WTC11 (cell line): ENCODE measurements around the gene WNT9B. TPM values are rescaled to one million over a fixed set of nuclear protein-coding genes. Genes with fewer than 3 reads are reported as not detected.

Experiments used
- ATAC-seq: fragments of 200-7000 bp; cut with Tn5 transposase; 2 replicates; pipeline ENCODE4 v1.10.0; 2021; ENCODE audit warnings: mild to moderate bottlenecking, moderate library complexity
- CTCF ChIA-PET: fragments of 300-600 bp; sonication (Branson Sonifier 250); formaldehyde crosslinking; loops from one replicate; lab custom pipeline; 2021; ENCODE audit warnings: antibody characterized with exemption; lab: Charles Lee
- POLR2A ChIA-PET: fragments of 350-600 bp; sonication (Branson Sonifier 250); formaldehyde crosslinking; loops from one replicate; lab custom pipeline; 2021; ENCODE audit warnings: antibody characterized with exemption; lab: Charles Lee
- DNase-seq: peaks from one replicate; pipeline ENCODE4 v3.0.0; 2021; ENCODE audit warnings: low spot score
- H3K27ac Mint-ChIP-seq: 2 replicates; pipeline ENCODE4 v1.8.0; 2021; ENCODE audit warnings: mixed read lengths
- H3K27me3 Mint-ChIP-seq: 2 replicates; pipeline ENCODE4 v1.8.0; 2021; ENCODE audit warnings: low read depth, mild to moderate bottlenecking, moderate library complexity, mixed read lengths
- H3K36me3 Mint-ChIP-seq: 2 replicates; pipeline ENCODE4 v1.8.0; 2021; ENCODE audit warnings: mixed read lengths
- H3K4me1 Mint-ChIP-seq: 2 replicates; pipeline ENCODE4 v1.8.0; 2022; ENCODE audit warnings: mixed read lengths
- H3K4me3 Mint-ChIP-seq: 2 replicates; pipeline ENCODE4 v1.8.0; 2021; ENCODE audit warnings: mild to moderate bottlenecking, moderate library complexity, mixed read lengths
- H3K9me3 Mint-ChIP-seq: 2 replicates; pipeline ENCODE4 v1.8.0; 2021; ENCODE audit warnings: mixed read lengths
- CREB1 ChIP-seq: sonication (generic); formaldehyde crosslinking; IDR thresholded peaks from 2 replicates; pipeline ENCODE4 v1.8.0; 2023; ENCODE audit warnings: mild to moderate bottlenecking, missing genetic modification reagents
- CREM ChIP-seq: sonication (generic); formaldehyde crosslinking; IDR thresholded peaks from 2 replicates; pipeline ENCODE4 v1.8.1; 2022; ENCODE audit warnings: mild to moderate bottlenecking, missing genetic modification reagents, moderate library complexity
- FOXK1 ChIP-seq: sonication (generic); formaldehyde crosslinking; IDR thresholded peaks from 2 replicates; pipeline ENCODE4 v1.8.0; 2022; ENCODE audit warnings: mild to moderate bottlenecking, moderate library complexity, missing genetic modification reagents
- HMGA2 ChIP-seq: fragments of 250-450 bp; sonication (Bioruptor Pico); IDR thresholded peaks from 2 replicates; pipeline ENCODE4 v1.4.0; 2021; ENCODE audit warnings: mild to moderate bottlenecking, moderate library complexity
- IRF2 ChIP-seq: sonication (generic); formaldehyde crosslinking; IDR thresholded peaks from 2 replicates; pipeline ENCODE4 v1.8.0; 2022; ENCODE audit warnings: low read depth, missing genetic modification reagents, borderline replicate concordance
- JUN ChIP-seq: sonication (generic); formaldehyde crosslinking; IDR thresholded peaks from 2 replicates; pipeline ENCODE4 v1.8.0; 2023; ENCODE audit warnings: mild to moderate bottlenecking, missing genetic modification reagents
- KAT7 ChIP-seq: sonication (generic); formaldehyde crosslinking; IDR thresholded peaks from 2 replicates; pipeline ENCODE4 v1.8.1; 2023; ENCODE audit warnings: missing genetic modification reagents, mild to moderate bottlenecking, borderline replicate concordance
- MXD4 ChIP-seq: fragments of 250-450 bp; sonication (Bioruptor Pico); IDR thresholded peaks from 2 replicates; pipeline ENCODE4 v1.8.0; 2021; ENCODE audit warnings: mild to moderate bottlenecking, moderate library complexity, borderline replicate concordance
- NR2C2 ChIP-seq: sonication (generic); formaldehyde crosslinking; IDR thresholded peaks from 2 replicates; pipeline ENCODE4 v1.8.0; 2022; ENCODE audit warnings: mild to moderate bottlenecking, missing genetic modification reagents
- PRRX2 ChIP-seq: fragments of 250-450 bp; sonication (Bioruptor Pico); IDR thresholded peaks from 2 replicates; pipeline ENCODE4 v1.8.0; 2021; ENCODE audit warnings: mild to moderate bottlenecking
- RORB ChIP-seq: fragments of 250-450 bp; sonication (Bioruptor Pico); IDR thresholded peaks from 2 replicates; pipeline ENCODE4 v1.9.0; 2021; ENCODE audit warnings: mild to moderate bottlenecking
- TEAD1 ChIP-seq: sonication (generic); formaldehyde crosslinking; IDR thresholded peaks from 2 replicates; pipeline ENCODE4 v1.8.0; 2022; ENCODE audit warnings: mild to moderate bottlenecking, missing genetic modification reagents
- ZNF671 ChIP-seq: fragments of 250-450 bp; sonication (Bioruptor Pico); IDR thresholded peaks from 2 replicates; pipeline ENCODE4 v1.8.0; 2021; ENCODE audit warnings: mild to moderate bottlenecking
- total RNA-seq: library from RNA; stranded (reverse); gene quantifications from 3 replicates; pipeline ENCODE4 v1.2.3, GENCODE V29; 2021
- TF ChIP-seq, protein P1 (sequence below): sonication (generic); formaldehyde crosslinking; IDR thresholded peaks from 2 replicates; pipeline ENCODE4 v1.8.1; 2023; ENCODE audit warnings: mild to moderate bottlenecking, missing genetic modification reagents
- TF ChIP-seq, protein P2 (sequence below): sonication (generic); formaldehyde crosslinking; IDR thresholded peaks from 2 replicates; pipeline ENCODE4 v1.8.1; 2023; ENCODE audit warnings: mild to moderate bottlenecking, missing genetic modification reagents, moderate library complexity
- TF ChIP-seq, protein P3 (sequence below): fragments of 250-450 bp; sonication (Bioruptor Pico); IDR thresholded peaks from 2 replicates; pipeline ENCODE4 v1.9.0; 2021; ENCODE audit warnings: mild to moderate bottlenecking, borderline replicate concordance
- TF ChIP-seq, protein P4 (sequence below): sonication (generic); formaldehyde crosslinking; IDR thresholded peaks from 2 replicates; pipeline ENCODE4 v1.8.1; 2022; ENCODE audit warnings: mild to moderate bottlenecking, missing genetic modification reagents, moderate library complexity, borderline replicate concordance
- TF ChIP-seq, protein P5 (sequence below): fragments of 250-450 bp; sonication (Bioruptor Pico); IDR thresholded peaks from 2 replicates; pipeline ENCODE4 v1.9.0; 2021; ENCODE audit warnings: mild to moderate bottlenecking
- TF ChIP-seq, protein P6 (sequence below): sonication (generic); formaldehyde crosslinking; IDR thresholded peaks from 2 replicates; pipeline ENCODE4 v1.8.0; 2022; ENCODE audit warnings: mild to moderate bottlenecking, missing genetic modification reagents

The WNT9B gene
- total RNA-seq, 1 experiment from 2014 or later = 0.87 TPM

DNA sequence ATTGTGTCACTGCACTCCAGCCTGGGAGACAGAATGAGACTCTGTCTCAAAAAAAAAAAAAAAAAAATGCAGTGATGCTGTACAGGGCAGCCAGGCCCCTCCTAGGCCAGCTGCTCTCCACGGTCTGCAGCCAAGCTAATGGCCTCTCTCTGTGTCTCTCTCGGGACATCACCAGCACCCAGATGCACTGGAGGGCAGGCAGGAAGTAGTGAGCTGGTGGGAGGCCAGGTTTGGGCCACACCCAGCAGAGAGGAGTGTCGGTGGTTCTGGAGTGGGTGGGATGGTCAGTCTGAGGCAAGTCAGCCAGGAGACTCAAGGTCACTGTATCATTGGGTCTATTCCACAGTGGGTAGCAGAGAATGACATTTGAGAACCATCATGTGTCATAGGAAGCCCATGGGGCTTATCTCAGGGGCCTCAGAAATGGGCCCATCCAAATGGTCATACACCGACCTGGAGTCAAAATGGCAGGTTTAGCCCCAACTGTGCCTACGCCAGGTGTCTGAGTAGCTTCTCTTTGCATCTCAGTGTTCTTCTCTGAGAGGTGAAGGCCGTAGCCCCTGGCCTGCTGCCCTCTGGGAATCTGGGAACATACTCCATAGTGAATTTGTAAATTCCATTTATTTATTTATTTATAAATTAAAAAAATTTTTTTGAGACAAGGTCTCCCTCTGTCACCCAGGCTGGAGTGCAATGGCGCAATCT lies 22.7 kb downstream of the WNT9B start:
- Mint-ChIP-seq H3K4me3 (no peak overlapping the region), H3K27me3 (no peaks in the 10 kb centered on the region; the same call in 1 of the 2 replicates), H3K4me1 (no peaks in the 10 kb centered on the region), H3K27ac (no peak overlapping the region), H3K36me3 (no peaks in the 10 kb centered on the region), H3K9me3 (no peaks in the 10 kb centered on the region)
- POLR2A ChIA-PET = no interaction called here
- CTCF ChIA-PET = interaction anchor here (0.7 to 2.7 kb wide), 8 partner anchors 9 to 68 kb away, joined by 3 to 13 read pairs (median 4); partner anchors contain the start of gene WNT9B
- ATAC-seq (no peak), DNase-seq (no peak)
- TF ChIP-seq HMGA2 (no peak), ZNF671 (no peak), RORB (CRISPR knock-in tag) (no peak)
- TF ChIP-seq, protein P1, sequence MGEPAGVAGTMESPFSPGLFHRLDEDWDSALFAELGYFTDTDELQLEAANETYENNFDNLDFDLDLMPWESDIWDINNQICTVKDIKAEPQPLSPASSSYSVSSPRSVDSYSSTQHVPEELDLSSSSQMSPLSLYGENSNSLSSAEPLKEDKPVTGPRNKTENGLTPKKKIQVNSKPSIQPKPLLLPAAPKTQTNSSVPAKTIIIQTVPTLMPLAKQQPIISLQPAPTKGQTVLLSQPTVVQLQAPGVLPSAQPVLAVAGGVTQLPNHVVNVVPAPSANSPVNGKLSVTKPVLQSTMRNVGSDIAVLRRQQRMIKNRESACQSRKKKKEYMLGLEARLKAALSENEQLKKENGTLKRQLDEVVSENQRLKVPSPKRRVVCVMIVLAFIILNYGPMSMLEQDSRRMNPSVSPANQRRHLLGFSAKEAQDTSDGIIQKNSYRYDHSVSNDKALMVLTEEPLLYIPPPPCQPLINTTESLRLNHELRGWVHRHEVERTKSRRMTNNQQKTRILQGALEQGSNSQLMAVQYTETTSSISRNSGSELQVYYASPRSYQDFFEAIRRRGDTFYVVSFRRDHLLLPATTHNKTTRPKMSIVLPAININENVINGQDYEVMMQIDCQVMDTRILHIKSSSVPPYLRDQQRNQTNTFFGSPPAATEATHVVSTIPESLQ (CRISPR knock-in tag) = no peak
- TF ChIP-seq, protein P2, sequence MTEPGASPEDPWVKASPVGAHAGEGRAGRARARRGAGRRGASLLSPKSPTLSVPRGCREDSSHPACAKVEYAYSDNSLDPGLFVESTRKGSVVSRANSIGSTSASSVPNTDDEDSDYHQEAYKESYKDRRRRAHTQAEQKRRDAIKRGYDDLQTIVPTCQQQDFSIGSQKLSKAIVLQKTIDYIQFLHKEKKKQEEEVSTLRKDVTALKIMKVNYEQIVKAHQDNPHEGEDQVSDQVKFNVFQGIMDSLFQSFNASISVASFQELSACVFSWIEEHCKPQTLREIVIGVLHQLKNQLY (CRISPR knock-in tag) = no peak

DNA sequence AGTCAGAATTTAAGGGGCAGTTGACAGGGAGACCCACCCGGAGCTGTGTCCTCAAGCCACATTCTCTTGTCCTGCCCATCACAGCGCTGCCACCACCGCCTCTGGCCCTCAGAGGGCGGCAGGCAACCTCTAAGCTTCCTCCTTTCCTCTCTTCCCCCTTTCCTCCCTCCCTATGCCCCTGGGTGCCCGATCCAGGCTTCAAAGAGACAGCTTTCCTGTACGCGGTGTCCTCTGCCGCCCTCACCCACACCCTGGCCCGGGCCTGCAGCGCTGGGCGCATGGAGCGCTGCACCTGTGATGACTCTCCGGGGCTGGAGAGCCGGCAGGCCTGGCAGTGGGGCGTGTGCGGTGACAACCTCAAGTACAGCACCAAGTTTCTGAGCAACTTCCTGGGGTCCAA lies 23.5 kb downstream of the WNT9B start:
- POLR2A ChIA-PET = no interaction called here
- Mint-ChIP-seq H3K4me1 (no peaks in the 10 kb centered on the region), H3K36me3 (no peaks in the 10 kb centered on the region), H3K27ac (no peak overlapping the region), H3K9me3 (no peaks in the 10 kb centered on the region), H3K27me3 (no peaks in the 10 kb centered on the region), H3K4me3 (no peak overlapping the region)
- CTCF ChIA-PET = interaction anchor here (1.0 to 2.7 kb wide), 6 partner anchors 9 to 66 kb away, joined by 3 to 13 read pairs (median 4); partner anchors contain the start of gene WNT9B
- DNase-seq (no peak), ATAC-seq (peak; percentile 36)
- TF ChIP-seq CREB1 (CRISPR knock-in tag) (no peak), NR2C2 (CRISPR knock-in tag) (no peak), KAT7 (CRISPR knock-in tag) (no peak), MXD4 (CRISPR knock-in tag) (no peak), PRRX2 (CRISPR knock-in tag) (no peak), FOXK1 (CRISPR knock-in tag) (no peak), TEAD1 (CRISPR knock-in tag) (no peak), CREM (CRISPR knock-in tag) (no peak), JUN (CRISPR knock-in tag) (no peak), IRF2 (CRISPR knock-in tag) (no peak)
- TF ChIP-seq, protein P3, sequence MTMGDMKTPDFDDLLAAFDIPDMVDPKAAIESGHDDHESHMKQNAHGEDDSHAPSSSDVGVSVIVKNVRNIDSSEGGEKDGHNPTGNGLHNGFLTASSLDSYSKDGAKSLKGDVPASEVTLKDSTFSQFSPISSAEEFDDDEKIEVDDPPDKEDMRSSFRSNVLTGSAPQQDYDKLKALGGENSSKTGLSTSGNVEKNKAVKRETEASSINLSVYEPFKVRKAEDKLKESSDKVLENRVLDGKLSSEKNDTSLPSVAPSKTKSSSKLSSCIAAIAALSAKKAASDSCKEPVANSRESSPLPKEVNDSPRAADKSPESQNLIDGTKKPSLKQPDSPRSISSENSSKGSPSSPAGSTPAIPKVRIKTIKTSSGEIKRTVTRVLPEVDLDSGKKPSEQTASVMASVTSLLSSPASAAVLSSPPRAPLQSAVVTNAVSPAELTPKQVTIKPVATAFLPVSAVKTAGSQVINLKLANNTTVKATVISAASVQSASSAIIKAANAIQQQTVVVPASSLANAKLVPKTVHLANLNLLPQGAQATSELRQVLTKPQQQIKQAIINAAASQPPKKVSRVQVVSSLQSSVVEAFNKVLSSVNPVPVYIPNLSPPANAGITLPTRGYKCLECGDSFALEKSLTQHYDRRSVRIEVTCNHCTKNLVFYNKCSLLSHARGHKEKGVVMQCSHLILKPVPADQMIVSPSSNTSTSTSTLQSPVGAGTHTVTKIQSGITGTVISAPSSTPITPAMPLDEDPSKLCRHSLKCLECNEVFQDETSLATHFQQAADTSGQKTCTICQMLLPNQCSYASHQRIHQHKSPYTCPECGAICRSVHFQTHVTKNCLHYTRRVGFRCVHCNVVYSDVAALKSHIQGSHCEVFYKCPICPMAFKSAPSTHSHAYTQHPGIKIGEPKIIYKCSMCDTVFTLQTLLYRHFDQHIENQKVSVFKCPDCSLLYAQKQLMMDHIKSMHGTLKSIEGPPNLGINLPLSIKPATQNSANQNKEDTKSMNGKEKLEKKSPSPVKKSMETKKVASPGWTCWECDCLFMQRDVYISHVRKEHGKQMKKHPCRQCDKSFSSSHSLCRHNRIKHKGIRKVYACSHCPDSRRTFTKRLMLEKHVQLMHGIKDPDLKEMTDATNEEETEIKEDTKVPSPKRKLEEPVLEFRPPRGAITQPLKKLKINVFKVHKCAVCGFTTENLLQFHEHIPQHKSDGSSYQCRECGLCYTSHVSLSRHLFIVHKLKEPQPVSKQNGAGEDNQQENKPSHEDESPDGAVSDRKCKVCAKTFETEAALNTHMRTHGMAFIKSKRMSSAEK (CRISPR knock-in tag) = no peak
- TF ChIP-seq, protein P4, sequence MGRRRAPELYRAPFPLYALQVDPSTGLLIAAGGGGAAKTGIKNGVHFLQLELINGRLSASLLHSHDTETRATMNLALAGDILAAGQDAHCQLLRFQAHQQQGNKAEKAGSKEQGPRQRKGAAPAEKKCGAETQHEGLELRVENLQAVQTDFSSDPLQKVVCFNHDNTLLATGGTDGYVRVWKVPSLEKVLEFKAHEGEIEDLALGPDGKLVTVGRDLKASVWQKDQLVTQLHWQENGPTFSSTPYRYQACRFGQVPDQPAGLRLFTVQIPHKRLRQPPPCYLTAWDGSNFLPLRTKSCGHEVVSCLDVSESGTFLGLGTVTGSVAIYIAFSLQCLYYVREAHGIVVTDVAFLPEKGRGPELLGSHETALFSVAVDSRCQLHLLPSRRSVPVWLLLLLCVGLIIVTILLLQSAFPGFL (CRISPR knock-in tag) = no peak
- TF ChIP-seq, protein P1 (CRISPR knock-in tag) = no peak
- TF ChIP-seq, protein P5, sequence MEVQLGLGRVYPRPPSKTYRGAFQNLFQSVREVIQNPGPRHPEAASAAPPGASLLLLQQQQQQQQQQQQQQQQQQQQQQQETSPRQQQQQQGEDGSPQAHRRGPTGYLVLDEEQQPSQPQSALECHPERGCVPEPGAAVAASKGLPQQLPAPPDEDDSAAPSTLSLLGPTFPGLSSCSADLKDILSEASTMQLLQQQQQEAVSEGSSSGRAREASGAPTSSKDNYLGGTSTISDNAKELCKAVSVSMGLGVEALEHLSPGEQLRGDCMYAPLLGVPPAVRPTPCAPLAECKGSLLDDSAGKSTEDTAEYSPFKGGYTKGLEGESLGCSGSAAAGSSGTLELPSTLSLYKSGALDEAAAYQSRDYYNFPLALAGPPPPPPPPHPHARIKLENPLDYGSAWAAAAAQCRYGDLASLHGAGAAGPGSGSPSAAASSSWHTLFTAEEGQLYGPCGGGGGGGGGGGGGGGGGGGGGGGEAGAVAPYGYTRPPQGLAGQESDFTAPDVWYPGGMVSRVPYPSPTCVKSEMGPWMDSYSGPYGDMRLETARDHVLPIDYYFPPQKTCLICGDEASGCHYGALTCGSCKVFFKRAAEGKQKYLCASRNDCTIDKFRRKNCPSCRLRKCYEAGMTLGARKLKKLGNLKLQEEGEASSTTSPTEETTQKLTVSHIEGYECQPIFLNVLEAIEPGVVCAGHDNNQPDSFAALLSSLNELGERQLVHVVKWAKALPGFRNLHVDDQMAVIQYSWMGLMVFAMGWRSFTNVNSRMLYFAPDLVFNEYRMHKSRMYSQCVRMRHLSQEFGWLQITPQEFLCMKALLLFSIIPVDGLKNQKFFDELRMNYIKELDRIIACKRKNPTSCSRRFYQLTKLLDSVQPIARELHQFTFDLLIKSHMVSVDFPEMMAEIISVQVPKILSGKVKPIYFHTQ (CRISPR knock-in tag) = no peak
- TF ChIP-seq, protein P6, sequence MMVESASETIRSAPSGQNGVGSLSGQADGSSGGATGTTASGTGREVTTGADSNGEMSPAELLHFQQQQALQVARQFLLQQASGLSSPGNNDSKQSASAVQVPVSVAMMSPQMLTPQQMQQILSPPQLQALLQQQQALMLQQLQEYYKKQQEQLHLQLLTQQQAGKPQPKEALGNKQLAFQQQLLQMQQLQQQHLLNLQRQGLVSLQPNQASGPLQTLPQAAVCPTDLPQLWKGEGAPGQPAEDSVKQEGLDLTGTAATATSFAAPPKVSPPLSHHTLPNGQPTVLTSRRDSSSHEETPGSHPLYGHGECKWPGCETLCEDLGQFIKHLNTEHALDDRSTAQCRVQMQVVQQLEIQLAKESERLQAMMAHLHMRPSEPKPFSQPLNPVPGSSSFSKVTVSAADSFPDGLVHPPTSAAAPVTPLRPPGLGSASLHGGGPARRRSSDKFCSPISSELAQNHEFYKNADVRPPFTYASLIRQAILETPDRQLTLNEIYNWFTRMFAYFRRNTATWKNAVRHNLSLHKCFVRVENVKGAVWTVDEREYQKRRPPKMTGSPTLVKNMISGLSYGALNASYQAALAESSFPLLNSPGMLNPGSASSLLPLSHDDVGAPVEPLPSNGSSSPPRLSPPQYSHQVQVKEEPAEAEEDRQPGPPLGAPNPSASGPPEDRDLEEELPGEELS (CRISPR knock-in tag) = no peak
